Choroid plexus epithelial cell (primary cell): ENCODE data around the gene RELL1.

Source experiments
- DNase-seq: peaks from one replicate; pipeline ENCODE4 v3.0.0-alpha.2; 2010; ENCODE audit warnings: low read depth
- H3K4me3 ChIP-seq: 2 replicates; pipeline ENCODE4 v1.5.1; 2011; ENCODE audit warnings: low read depth, mild to moderate bottlenecking, control low read depth, low read length, moderate library complexity
- CTCF ChIP-seq: conservative IDR thresholded peaks from 2 replicates; pipeline ENCODE4 v1.5.1; 2011; ENCODE audit warnings: low read depth, mild to moderate bottlenecking, control low read depth, inconsistent platforms, low read length, moderate library complexity

RELL1 gene

GRCh38 chr4:37686373-37687193 lies at the start of gene RELL1:
TSS of gene RELL1 (minus strand) at chr4:37686376. CDS start at chr4:37686287, 89 bp downstream.
- H3K4me3 ChIP-seq: peak within 1 kb of the TSS; percentile 91
- peak; percentile 100 for DNase-seq
- TF ChIP-seq CTCF: no peak

GRCh38 chr4:37735578-37735977 lies 49.4 kb upstream of the RELL1 start:
- no peak for DNase-seq
- no peak for TF ChIP-seq CTCF
- H3K4me3 ChIP-seq: no peak overlapping the region

- H3K4me3 ChIP-seq: no peak overlapping the region
- no peak for DNase-seq
- TF ChIP-seq CTCF: no peak
Measured at GRCh38 chr4:37734989-37735388, 48.8 kb upstream of the RELL1 start.

GRCh38 chr4:37733240-37733867 lies 47.2 kb upstream of the RELL1 start:
- no peak for TF ChIP-seq CTCF

GRCh38 chr4:37732526-37733186 lies 46.5 kb upstream of the RELL1 start:
- TF ChIP-seq CTCF: no peak
- no peak for DNase-seq
- no peak overlapping the region for H3K4me3 ChIP-seq

More at GRCh38 chr4:37733240-37733867, 47.2 kb upstream of the RELL1 start:
- no peak overlapping the region for H3K4me3 ChIP-seq
- DNase-seq: no peak

GRCh38 chr4:37729649-37730004 lies 43.5 kb upstream of the RELL1 start:
- no peak for DNase-seq
- TF ChIP-seq CTCF: no peak
- no peak overlapping the region for H3K4me3 ChIP-seq

- no peak overlapping the region for H3K4me3 ChIP-seq
- TF ChIP-seq CTCF: no peak
- DNase-seq: no peak
Measured at GRCh38 chr4:37728064-37728463, 41.9 kb upstream of the RELL1 start.
